GM19324 (cell line): ENCODE data around the gene TCEAL3.
"Not testable (repeated sequence)": the region's sequence is repeated elsewhere in the genome, so short reads cannot be mapped to it uniquely, and the experiment has no call there.

Experiments
- ATAC-seq: cut with Tn5 transposase; IDR thresholded peaks from one replicate; pipeline ENCODE4 v1.9.1; 2021; ENCODE audit warnings: mild to moderate bottlenecking, moderate library complexity; ENCODE audit not compliant: unreplicated experiment, low FRiP score

Gene TCEAL3

GRCh38 chrX:103624111-103624510 is 16.3 kb downstream of the TCEAL3 start:
- no peak for ATAC-seq

DNA sequence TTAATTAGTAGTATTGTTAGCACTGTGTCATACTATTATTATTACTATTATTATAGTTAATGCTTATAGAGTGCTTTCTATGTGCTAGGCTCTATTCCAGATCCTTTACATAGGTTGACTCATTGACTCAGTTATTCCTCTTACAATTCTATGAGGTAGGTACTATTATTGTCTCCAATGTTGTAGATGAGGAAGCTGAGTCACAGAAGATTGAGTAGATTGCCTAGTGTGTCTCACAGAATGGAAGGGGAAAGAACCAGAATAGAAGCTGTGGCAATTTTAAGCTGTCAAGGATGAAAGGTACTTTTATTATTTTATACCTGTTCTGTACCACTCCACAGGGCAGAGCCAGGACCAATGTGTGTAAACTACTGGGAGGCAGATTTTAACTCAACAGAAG is 19.1 kb downstream of the TCEAL3 start:
- ATAC-seq: no peak

DNA sequence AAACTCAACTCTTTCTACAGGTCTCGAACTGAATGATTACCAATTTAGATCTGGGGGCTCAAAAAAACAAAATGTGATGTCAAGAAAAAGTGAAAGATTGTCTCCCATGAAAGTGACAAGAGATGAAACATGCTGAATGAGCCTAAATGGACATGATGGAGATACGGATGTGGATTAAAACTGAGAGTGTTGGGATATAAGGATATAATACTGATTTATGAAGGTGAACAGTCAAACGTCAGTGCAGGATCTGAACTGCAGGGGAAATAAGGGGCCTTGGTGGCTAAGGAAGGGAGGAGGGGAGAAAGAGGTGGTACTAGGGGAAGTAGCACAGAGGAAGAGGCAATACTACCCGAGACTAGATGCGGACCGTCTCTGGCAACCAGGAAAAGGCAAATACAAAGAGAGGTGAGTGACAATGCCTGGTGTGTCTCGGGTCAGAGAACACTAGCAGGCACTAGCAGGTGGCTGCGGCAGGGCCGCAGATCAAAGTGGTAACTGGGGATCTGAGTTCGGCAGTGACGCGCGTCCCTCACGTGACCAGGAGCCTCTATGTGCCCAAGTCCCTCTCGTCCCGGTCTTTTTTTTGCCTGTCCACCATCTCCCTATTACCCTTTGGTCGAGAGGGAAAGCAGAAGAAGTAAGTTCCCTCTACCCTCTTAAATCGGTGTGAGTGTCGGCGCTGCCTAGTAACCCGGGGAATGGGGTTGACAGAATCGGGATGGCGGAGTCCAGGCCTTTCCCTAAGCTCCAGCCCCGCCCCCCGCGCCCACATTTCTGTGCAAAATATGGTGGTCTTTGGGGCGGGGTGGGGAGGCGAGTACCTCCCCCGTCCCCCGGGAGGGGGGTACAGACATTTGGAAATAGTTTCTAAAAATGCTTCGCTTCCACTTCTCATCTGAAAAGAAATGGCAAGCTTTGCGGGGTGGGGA is 20.9 kb downstream of the TCEAL3 start, which contains the start of gene TCEAL1:
TCEAL1 (plus strand) TSS at position 590 of the 932 bp plus-strand sequence. CDS start 942 bp downstream, outside the sequence.
- peak; percentile 66 for ATAC-seq

GRCh38 chrX:103629318-103630170 is 21.8 kb downstream of the TCEAL3 start:
- peak; percentile 25 for ATAC-seq

GRCh38 chrX:103630171-103630511 is 22.4 kb downstream of the TCEAL3 start:
- ATAC-seq: no peak

GRCh38 chrX:103631145-103631544 is 23.4 kb downstream of the TCEAL3 start:
- ATAC-seq: no peak

DNA sequence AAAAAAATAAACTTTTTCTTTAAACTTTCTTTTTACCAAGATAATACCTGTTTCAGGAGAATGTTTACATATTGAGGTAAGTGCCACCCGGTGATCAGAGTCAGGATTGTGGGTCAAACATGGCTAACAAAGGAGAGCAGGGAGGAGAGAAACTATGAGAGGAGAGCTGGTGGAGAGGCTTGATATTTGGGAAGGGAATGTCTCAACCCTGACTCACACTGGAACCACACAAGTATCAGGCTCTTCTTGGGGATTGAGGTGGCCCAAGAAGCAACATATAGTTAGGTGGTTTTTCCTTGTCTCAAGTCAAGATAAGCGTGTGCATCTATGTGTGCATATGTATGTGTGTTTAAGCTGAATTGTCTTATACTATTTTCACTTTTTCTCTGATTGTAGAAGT is 27.7 kb downstream of the TCEAL3 start:
- no peak for ATAC-seq

GRCh38 chrX:103637604-103638338 is 30.0 kb downstream of the TCEAL3 start:
- ATAC-seq: no peak

GRCh38 chrX:103638479-103639346 is 30.9 kb downstream of the TCEAL3 start:
- ATAC-seq: not testable (repeated sequence)

DNA sequence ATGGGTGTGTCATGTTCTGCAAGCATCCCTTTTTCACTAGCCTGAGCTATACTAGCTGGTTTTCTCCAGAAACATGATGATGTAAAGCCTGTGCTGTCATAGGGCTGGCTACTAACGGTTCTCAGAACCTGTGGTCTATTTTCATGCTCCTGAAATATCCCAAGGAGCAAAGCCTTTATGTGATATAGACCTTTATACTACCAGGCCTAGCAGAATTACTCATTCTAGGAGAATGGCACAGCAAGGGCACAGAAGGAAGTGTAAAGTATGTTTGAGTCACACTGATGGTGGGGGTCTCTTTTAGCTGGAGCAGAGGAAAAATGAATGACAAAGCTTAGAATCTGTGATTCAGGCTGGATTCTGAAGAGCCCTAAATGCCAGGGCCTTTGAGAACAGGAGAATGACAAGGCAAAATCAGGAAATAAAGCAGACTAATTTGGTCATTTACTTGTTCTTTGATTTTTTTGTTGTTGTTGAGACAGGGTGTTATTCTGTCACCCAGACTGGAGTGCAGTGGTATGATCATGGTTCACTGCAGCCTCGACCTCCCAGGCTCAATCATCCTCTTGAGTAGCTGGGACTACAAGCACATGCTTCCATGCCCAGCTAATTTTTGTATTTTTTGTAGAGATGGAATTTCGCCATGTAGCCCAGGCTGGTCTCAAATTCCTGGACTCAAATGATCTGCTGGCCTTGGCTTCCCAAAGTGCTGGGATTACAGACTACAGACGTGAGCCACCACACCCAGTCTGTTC is 32.8 kb downstream of the TCEAL3 start:
- ATAC-seq: no peak

GRCh38 chrX:103644125-103644524 is 36.4 kb downstream of the TCEAL3 start:
- ATAC-seq: no peak

DNA sequence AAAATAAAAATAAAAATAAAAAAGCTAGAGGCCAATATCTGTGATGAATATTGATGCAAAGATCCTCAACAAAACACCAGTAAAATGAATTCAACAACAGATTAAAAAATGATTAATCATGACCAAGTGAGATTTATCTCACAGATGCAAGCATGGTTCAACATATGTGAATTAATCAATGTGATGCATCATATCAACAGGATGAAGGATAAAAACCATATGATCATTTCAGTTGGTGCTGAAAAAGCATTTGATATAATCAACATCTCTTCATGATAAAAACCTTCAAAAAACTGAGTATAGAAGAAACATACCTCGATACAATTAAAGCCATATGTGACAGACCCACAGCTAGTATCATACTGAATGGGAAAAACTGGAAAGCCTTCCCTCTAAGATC is 39.9 kb downstream of the TCEAL3 start:
- no peak for ATAC-seq

- no peak for ATAC-seq
These were observed 43.5 kb downstream of the TCEAL3 start for GRCh38 chrX:103651151-103651773.

GRCh38 chrX:103655230-103656000 is 47.7 kb downstream of the TCEAL3 start:
- not testable (repeated sequence) for ATAC-seq

DNA sequence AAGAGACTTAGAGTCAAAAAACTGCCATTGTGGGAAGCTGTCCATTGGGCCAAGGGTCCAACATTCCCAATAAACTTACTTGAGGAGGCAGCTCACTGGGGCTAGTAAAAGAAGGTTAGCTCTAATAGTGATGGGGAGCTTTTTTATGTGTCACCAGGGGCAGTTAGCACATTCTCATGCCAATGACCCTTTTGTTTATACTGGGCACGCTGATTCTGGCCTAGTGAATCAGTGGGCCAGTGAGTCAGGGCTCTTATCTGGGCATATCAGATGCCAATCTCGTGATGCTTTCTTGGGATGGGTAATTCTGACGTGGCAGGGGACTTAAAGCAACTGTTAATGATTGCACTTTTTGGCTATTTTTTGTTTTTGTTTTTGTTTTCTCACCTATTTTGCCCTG is 48.9 kb downstream of the TCEAL3 start:
- no peak for ATAC-seq

GRCh38 chrX:103657066-103657465 is 49.3 kb downstream of the TCEAL3 start:
- ATAC-seq: not testable (repeated sequence)

DNA sequence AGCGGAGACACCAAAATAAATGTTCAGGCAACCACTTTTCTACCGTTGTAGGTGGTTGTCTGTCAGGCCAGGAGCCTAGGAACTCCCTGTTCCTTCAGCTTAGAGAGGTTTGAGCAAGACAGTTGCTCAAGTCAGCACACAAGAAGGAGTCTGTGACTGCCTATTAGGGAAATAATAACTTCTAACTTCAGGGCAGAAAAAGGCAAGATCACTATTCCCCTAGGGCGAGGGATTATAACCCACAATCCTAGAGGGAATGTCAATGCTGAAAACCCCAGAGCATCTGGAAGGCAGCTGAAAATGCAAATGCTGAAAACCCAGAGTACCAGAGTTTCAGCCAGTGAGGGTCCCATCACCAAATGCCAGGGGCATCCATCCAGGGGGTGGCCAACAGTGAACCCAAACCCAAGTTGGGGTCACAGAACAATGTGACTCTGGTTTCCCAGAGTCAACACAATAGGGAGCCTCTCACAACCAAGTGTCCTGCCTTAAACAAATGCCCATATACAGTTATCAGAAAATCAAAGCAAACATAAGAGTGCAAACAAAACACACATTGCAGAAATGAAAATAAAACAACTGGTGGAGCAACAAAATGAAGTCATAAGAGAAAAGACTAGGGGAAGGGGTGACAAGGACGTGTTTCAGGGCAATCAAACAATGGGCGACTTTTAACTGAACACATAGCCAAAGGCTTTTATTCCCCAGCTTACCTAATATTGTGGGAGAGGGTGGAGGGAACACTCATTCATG is 51.1 kb downstream of the TCEAL3 start:
- ATAC-seq: no peak
